Endothelial cell of umbilical vein (primary cell): ENCODE data around the gene FAM222A. TPM values are rescaled to one million over a fixed set of nuclear protein-coding genes. Genes with fewer than 3 reads are reported as not detected.

ENCODE experiments used
- BruUV-seq: library from RNA; stranded (reverse); fragments of 400-500 nt; replicated peaks from 2 replicates; lab custom pipeline; 2021; lab: Mats Ljungman, UMichigan
- CTCF ChIA-PET: fragments of 300-600, 350-600 bp; sonication (Branson Sonifier 250); formaldehyde crosslinking; loops from one replicate; lab custom pipeline; 2021; ENCODE audit warnings: antibody characterized with exemption, inconsistent platforms; lab: Charles Lee
- POLR2A ChIA-PET: fragments of 300-600, 350-600 bp; sonication (Branson Sonifier 250); formaldehyde crosslinking; loops from one replicate; lab custom pipeline; 2021; ENCODE audit warnings: antibody characterized with exemption, inconsistent platforms; lab: Charles Lee
- DNase-seq: peaks from one replicate; pipeline ENCODE4 v3.0.0-alpha.2; 2011; ENCODE audit warnings: low read depth, low spot score
- FAIRE-seq: peaks from 2 replicates; lab custom pipeline; 2011; peaks lifted over from hg19 to GRCh38; lab: Jason Lieb, UNC
- H2AFZ ChIP-seq: 2 replicates; pipeline ENCODE4 v1.6.0; 2012; ENCODE audit warnings: low read depth, low read length, control low read depth, inconsistent platforms
- H3K27ac ChIP-seq: 2 replicates; pipeline ENCODE4 v1.5.1; 2011; ENCODE audit warnings: low read depth, mild to moderate bottlenecking, control low read depth, low read length, moderate library complexity; ENCODE audit not compliant: insufficient read depth
- H3K27me3 ChIP-seq, 2 experiments: 2 replicates each; pipeline versions ENCODE4 v1.6.0 to v1.6.1; 2011; ENCODE audit warnings: low read length in 2 of 2, mixed read lengths in 1 of 2; ENCODE audit not compliant: control insufficient read depth in 2 of 2, insufficient read depth in 2 of 2
- H3K36me3 ChIP-seq, 2 experiments: 2 replicates in 1 of 2; 3 replicates in 1 of 2; pipeline ENCODE4 v1.5.1; 2011; ENCODE audit warnings: low read length in 2 of 2, mild to moderate bottlenecking in 1 of 2, moderate library complexity in 1 of 2; ENCODE audit not compliant: control insufficient read depth in 2 of 2, insufficient read depth in 2 of 2; ENCODE audit errors: extremely low read depth in 1 of 2
- H3K4me1 ChIP-seq: 3 replicates; pipeline ENCODE4 v1.5.1; 2011; ENCODE audit warnings: mild to moderate bottlenecking, low read length; ENCODE audit not compliant: control insufficient read depth, insufficient read depth; ENCODE audit errors: extremely low read depth
- H3K4me2 ChIP-seq: 2 replicates; pipeline ENCODE4 v1.6.1; 2011; ENCODE audit warnings: low read length, control low read depth, mixed read lengths; ENCODE audit not compliant: insufficient read depth
- H3K4me3 ChIP-seq, 3 experiments: fragments of 200-600 bp in 1 of 3; sonication (generic), shearing (Covaris generic) in 1 of 3; replicated peaks in 1 of 3; 2 replicates each; pipeline ENCODE4 v1.5.1; 2011 to 2016; ENCODE audit warnings: control low read depth in 3 of 3, low read length in 3 of 3, mild to moderate bottlenecking in 2 of 3, inconsistent platforms in 1 of 3, low read depth in 1 of 3, moderate library complexity in 1 of 3; ENCODE audit not compliant: insufficient read depth in 1 of 3
- H3K79me2 ChIP-seq: 2 replicates; pipeline ENCODE4 v1.6.0; 2012; ENCODE audit warnings: low read length, inconsistent platforms; ENCODE audit not compliant: control insufficient read depth, insufficient read depth
- H3K9ac ChIP-seq: replicated peaks from 2 replicates; pipeline ENCODE3; 2011; ENCODE audit warnings: low read length, control low read depth; ENCODE audit not compliant: insufficient read depth; ENCODE audit errors: extremely low read depth
- H3K9me1 ChIP-seq: replicated peaks from 3 replicates; pipeline ENCODE4 v1.6.0; 2011; ENCODE audit warnings: mild to moderate bottlenecking, low read length; ENCODE audit not compliant: control insufficient read depth, insufficient read depth; ENCODE audit errors: extremely low read depth
- H3K9me3 ChIP-seq: replicated peaks from 2 replicates; pipeline ENCODE4 v1.5.1; 2012; ENCODE audit warnings: low read length, inconsistent platforms; ENCODE audit not compliant: control insufficient read depth, insufficient read depth
- H4K20me1 ChIP-seq: replicated peaks from 2 replicates; pipeline ENCODE3; 2011; ENCODE audit warnings: mild to moderate bottlenecking, low read length; ENCODE audit not compliant: control insufficient read depth, insufficient read depth; ENCODE audit errors: extremely low read depth
- CTCF ChIP-seq, 2 donors: IDR thresholded peaks; 1 replicate in 1 of 2; 2 replicates in 1 of 2; pipeline ENCODE4 v1.5.1; 2011; ENCODE audit warnings: low read length in 2 of 2, mild to moderate bottlenecking in 2 of 2, moderate library complexity in 2 of 2, control low read depth in 1 of 2, inconsistent platforms in 1 of 2, low read depth in 1 of 2; ENCODE audit not compliant: insufficient read depth in 1 of 2; ENCODE audit errors: extremely low read depth in 1 of 2
- EZH2 ChIP-seq: IDR thresholded peaks from 2 replicates; pipeline ENCODE4 v1.6.1; 2012; ENCODE audit warnings: borderline replicate concordance, low read depth, mild to moderate bottlenecking, moderate library complexity, low read length, inconsistent platforms; ENCODE audit not compliant: severe bottlenecking
- FOS ChIP-seq: IDR thresholded peaks from 2 replicates; pipeline ENCODE4 v1.6.1; 2011; ENCODE audit warnings: mild to moderate bottlenecking, low read length, moderate library complexity, borderline replicate concordance; ENCODE audit not compliant: insufficient read depth
- GATA2 ChIP-seq: IDR thresholded peaks from 2 replicates; pipeline ENCODE4 v1.7.0; 2011; ENCODE audit warnings: low read depth, mild to moderate bottlenecking, moderate library complexity, mixed read lengths, low read length; ENCODE audit not compliant: insufficient read length, insufficient read depth
- JUN ChIP-seq: IDR thresholded peaks from 2 replicates; pipeline ENCODE4 v1.6.1; 2011; ENCODE audit warnings: borderline replicate concordance, low read depth; ENCODE audit not compliant: insufficient read length, insufficient read depth
- MAX ChIP-seq: IDR thresholded peaks from 2 replicates; pipeline ENCODE4 v1.6.1; 2011; ENCODE audit not compliant: insufficient read depth, insufficient read length
- MYC ChIP-seq: IDR thresholded peaks from one replicate; pipeline ENCODE4 v1.6.1; 2011; ENCODE audit warnings: mild to moderate bottlenecking, low read depth, low read length
- POLR2A ChIP-seq: IDR thresholded peaks from 2 replicates; pipeline ENCODE4 v1.6.1; 2012; ENCODE audit warnings: low read depth, mild to moderate bottlenecking, control low read depth, low read length
- POLR2AphosphoS5 ChIP-seq: IDR thresholded peaks from 2 replicates; pipeline ENCODE4 v1.6.1; 2012; ENCODE audit warnings: low read depth, mild to moderate bottlenecking, control low read depth, low read length, moderate library complexity; ENCODE audit not compliant: insufficient read depth
- dilution Hi-C: fragments of 300-500 bp; cut with MboI; formaldehyde crosslinking; loops from one replicate; pipeline ENCODE4 v1.15.0; 2019; ENCODE audit warnings: low sequenced_read_pairs; ENCODE audit not compliant: extremely low pct_ligation_motif_present
- intact Hi-C: fragments of 100-400 bp; cut with micrococcal nuclease; formaldehyde crosslinking; loops from one replicate; pipeline ENCODE4 v1.10.0; 2022
- polyA plus RNA-seq, 4 experiments: library from polyadenylated mRNA; depleted of rRNA in 3 of 4; stranded (reverse) in 3 of 4; unstranded in 1 of 4; fragments of >200 nt; gene quantifications; 2 replicates each; pipeline versions ENCODE4 v1.2.1 to v1.2.3, GENCODE V29; 2011 to 2012; ENCODE audit warnings: missing spikeins in 1 of 4
- total RNA-seq: library from RNA; stranded (reverse); gene quantifications from 2 replicates; pipeline ENCODE4 v1.2.3, GENCODE V29; 2021

The FAM222A gene
- total and polyA plus RNA-seq, 2 donors (not counting 3 experiments of a cell fraction or from before 2014, with no cell fraction given): 0.62 to 1.7 TPM

- Histone ChIP-seq H3K79me2 (no peaks in the 10 kb centered on the region), H3K36me3 (no peaks in the 10 kb centered on the region), H3K4me3 (no peak overlapping the region), H3K27me3 (no peaks in the 10 kb centered on the region), H3K4me1 (no peaks in the 10 kb centered on the region), H2AFZ (no peak overlapping the region), H3K9me3 (no peaks in the 10 kb centered on the region), H4K20me1 (no peaks in the 10 kb centered on the region), H3K4me2 (no peak overlapping the region), H3K9me1 (no peaks in the 10 kb centered on the region), H3K9ac (no peak overlapping the region), H3K27ac (no peak overlapping the region)
- ChIA-PET CTCF (no interaction called here), POLR2A (no interaction called here)
- no peak for FAIRE-seq
- BruUV-seq: no TSS peak
- intact Hi-C loops (no loop called here), dilution Hi-C loops (no loop called here)
- TF ChIP-seq POLR2AphosphoS5 (no peak), JUN (no peak), GATA2 (no peak), MYC (no peak), CTCF (IDR thresholded peaks at IDR 0.05; ENCODE audit: extremely low read depth in 1 of 2, insufficient read depth in 1 of 2, low read depth in 1 of 2, low read length in 2 of 2) (no peak), FOS (no peak), POLR2A (no peak), EZH2 (no peak), MAX (no peak)
- no peak for DNase-seq
Observed at GRCh38 chr12:109758426-109759420, 45.1 kb downstream of the FAM222A start.
